Fibroblast of skin of scalp (primary cell): ENCODE results near the gene ADARB2.
A peak's percentile ranks its signal among the peaks of the same experiment; 100 is the strongest.
"Not testable (repeated sequence)": the region's sequence is repeated elsewhere in the genome, so short reads cannot be mapped to it uniquely, and the experiment has no call there.

Source experiments
- DNase-seq: peaks from one replicate; pipeline ENCODE4 v3.0.0-alpha.2; 2013

Gene ADARB2

DNA sequence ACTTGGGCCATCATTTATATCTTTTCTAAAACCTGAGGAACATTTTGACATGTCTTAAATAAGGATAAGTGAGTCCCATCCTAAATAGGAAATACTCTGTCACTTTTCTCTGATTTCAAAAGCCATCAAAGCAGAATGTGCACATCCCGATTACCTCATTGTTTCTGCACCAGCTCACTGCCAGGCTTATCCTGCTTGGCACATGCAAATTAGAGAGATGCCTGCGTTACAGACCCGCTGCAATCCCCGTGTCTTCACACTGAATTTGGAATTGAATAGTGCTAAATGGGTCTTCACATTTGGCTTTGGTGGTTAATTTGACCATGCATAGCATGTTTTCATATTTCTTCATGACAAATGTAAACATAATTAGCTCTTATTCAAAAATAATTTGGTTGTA, 401.7 kb downstream of the ADARB2 start:
- no peak for DNase-seq

DNA sequence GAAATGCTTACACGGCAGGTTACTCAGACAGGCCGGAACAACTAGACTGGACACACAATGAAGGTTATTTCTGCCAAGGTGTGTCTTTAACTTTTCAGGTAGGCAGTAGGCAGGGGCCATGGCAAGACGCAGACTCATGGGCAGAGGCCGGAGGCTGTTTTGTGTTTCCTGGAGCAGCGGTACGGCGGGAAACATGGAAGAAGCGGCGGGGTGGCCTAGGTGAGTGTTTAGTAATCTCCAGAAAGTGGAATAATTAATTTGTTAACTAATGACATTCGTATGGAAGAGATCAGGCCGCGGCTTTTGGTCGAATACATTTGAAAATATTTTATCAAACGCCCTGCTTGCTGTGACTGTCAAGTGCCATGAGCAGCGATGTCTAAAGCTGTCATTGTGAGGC, 403.3 kb downstream of the ADARB2 start:
- no peak for DNase-seq

DNA sequence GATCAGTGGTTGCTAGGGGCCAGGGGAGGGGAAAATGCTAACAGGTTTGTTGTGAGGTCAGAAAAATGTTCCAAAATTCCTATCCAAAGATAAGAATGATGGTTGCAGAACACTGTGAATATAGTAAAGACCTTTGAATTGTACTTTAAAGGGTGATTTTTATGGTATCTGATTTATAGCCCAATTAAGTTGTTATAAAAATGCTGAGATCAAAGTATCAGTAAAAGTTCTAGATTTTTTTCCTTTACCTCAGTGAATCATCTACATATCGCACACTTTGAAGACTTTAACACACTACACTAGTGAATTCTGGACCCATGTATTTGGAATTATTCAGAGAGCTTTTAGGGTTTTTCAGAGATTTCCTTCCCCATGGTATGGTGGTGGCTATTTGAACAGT, 405.8 kb downstream of the ADARB2 start:
- DNase-seq = no peak

DNA sequence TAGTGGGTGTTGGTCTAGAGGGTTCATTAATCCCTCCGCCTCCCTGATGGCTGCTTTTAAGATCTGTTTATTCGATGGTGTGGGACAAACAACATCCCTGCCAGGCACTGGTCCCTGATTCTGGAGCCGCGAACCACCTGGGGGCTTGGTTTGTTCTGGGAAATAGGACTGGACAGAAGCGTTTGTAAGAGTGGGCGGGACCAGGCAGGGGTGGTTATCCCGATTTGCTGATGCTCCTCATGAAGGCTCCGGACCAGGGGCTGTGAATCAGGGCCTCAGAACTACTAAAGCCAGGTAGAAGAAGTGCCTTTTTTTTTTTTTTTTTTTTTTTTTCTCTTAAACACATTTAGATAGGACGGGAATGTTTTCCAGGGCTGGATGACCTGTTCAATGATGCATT, 407.7 kb downstream of the ADARB2 start:
- no peak for DNase-seq

DNA sequence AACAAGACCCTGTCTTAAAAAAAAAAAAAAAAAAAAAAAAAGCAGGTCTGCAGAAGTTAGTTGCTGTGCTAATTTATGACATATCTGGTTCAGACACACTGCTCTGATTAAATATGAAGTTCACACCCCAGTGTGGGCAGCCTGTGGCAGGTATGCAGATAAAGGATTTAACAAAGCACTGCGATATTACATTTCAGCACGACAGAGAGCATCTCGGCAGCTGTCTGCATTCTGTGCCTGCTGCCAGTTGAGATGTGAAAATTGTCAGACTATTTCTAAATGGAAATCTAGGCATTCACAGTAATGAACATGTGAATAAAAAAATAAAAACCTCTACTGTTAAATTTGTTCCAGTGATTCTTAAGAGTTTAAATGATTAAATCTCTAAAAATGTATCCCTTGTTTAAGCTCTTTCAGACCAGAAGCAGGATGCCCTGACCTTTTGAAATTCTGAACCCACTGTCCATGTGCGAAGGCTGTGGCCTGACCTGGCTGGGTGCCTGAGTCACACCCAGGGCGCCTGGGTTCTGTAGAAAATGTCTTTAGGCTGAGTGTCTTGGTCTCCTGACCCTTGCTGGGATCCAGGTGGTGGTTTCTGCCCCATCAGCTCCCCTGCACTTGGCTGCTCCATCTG, 408.2 kb downstream of the ADARB2 start:
- DNase-seq = no peak

DNA sequence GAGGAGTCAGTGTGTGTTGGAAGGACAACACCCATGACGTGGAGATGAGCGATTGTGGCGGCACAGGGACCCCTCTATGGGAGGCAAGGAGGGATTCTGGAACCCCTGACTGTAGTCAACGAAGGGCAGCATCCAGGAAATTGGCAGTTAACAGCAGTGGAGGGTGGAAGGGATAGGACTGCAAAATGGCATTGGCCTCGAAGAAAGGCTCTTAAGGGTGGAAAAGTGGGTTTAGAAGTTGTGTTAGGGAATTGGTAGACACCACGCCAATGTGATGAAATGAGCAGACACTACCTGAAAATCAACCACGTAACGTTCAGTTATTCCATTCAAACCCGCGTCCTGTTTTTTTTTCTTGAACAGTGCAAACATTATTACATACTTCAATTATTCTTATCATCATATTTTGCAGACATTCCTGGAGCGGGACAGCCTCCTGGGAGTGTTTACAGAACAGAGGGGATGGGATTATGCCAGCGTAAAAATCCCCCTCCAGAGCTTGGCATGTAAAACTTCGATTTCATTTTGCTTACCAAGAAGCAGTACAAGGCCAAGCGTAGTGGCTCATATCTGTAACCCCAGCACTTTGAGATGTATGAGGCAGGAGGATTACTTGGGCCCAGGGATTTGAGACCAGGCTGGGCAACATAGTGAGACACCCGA, 409.0 kb downstream of the ADARB2 start:
- DNase-seq = no peak

DNA sequence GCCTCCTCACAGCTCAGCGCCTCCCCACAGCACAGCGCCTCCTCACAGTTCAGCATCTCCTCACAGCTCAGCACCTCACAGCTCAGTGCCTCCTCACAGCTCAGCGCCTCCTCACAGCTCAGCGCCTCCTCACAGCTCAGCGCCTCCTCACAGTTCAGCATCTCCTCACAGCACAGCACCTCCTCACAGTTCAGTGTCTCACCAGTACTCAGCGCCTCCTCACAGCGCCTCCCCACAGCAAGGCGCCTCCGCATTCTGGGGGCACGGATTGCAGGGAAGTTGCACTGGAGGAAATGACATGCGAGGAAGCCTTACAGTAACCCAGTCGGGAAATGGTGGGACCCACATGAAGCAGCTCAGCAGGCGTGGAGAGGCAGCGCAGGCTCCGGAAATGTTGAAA, 409.6 kb downstream of the ADARB2 start:
- DNase-seq = no peak

DNA sequence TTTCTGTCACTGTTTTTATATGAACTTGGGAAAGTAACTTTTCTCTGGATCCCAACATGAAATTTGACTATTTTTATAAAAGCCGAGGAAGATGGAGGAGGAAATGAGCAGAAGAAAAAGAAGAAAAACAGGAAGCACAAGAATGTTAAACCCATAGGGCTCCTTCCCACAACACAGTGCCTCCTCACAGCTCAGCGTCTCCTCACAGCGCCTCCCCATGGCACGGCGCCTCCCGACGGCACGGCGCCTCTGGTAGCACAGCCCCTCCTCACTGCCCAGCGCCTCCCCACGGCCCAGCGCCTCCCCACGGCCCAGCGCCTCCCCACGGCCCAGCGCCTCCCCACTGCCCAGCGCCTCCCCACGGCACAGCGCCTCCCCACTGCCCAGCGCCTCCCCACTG, 410.8 kb downstream of the ADARB2 start:
- not testable (repeated sequence) for DNase-seq

DNA sequence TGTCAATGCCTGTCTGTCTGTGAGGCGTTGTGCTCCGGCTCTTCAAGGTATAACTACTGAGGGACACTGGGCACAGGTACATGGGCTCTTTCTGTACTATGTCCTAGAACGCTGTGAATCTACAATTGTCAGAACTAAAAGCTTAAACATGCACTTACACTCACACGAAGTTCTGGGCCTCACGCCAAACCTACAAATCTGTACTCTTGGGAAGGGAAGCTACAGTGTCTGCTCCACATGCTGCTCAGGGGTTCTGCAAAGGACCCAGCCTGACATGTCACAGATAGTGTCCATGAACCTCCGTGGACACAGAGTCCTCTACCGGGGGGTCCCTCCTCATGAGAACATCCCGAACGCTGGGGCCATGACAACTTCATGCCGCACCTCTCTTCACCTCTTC, 412.4 kb downstream of the ADARB2 start:
- peak; percentile 48 for DNase-seq

DNA sequence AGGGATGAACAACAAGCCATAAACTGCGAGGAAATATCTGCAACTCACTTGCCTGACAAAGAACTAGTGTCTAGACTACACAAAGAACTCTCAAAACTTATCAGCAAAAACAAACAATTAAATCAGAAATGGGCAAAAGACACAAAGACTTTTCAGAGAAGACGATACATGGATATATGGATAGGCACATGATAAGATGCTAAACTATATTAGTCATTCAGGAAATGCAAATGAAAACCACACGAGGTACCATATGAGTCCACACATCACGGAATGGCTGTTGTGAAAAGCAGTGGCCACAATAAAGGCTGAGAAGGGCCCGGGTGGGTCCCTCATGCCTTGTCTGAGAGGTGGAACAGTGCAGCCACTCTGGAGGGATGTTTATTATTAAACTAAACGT, 413.4 kb downstream of the ADARB2 start:
- peak; percentile 31 for DNase-seq

DNA sequence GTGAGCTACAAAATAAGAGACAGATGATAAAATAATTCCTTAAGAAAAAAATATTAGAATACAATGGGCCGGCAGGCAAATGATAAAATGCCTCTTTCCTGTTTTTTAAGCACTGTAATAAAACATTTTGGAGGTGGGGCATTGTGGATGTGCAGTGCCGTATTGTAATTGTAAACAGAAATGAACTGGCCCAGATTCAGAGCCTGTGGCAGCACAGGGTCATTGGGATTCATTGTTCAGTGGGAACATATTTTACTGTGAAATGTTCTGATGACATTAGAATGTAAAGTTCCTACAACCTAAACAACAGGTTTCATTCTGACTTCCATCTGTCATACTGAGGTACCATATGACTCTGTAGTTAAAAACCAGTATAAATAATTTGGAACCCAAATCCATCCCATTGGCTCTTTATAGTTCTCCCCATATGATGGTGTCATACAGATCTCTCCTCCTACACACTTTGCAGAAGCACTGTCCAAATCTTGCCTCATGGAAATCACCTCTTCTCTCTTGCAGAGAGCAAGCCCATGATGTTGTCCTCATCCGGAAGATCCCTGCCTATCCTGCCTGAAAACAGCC, 416.5 kb downstream of the ADARB2 start:
- DNase-seq = no peak

DNA sequence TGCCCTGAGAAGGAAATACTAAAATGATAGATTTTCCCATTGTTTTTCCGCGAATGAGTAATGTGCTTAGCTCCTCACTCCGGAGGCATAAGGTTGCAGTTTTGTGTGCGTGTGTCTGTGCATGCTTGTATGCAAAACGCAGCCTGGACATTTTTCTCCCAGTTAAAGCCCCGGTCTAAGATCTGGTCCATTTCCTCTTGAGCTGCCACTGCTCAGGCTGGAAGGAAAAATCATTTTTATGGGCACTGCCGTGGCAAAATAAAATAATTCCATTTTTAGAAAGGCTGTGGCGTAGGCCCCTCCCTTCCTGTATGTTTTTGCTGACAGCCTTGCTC, 420.5 kb downstream of the ADARB2 start:
- peak; percentile 30 for DNase-seq

DNA sequence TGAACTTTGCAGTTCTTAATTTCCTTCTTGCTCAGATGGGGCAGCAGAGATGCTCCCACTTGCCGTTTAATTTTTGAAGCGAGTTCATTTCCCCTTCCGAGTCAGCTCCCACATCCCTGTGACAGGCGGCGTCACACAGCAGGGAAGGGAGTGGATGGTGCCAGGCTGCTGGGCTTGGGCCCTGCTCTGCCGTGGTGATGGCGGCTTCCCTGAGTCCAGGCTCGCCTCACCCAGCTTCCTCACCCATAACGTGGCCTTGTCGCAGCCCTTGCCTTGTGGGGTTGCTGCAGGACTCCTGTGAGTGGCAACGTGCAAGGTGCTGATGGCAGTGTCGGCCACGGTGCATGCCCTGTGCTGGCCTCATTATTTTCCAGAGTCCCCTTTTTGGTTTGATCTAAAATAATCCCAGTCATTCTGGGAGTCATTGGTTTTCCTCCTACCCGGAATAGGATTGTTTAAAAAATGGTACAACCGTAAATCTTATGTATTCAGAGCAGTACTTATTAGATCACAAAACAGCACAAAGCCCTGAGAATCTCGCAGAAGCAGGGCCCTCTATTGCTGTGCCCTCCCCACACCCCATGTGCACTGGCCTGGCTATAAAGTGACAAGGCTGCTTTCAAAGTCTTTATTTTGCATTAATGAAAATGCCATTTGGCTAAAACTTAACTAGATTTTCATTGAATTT, 421.1 kb downstream of the ADARB2 start:
- no peak for DNase-seq

DNA sequence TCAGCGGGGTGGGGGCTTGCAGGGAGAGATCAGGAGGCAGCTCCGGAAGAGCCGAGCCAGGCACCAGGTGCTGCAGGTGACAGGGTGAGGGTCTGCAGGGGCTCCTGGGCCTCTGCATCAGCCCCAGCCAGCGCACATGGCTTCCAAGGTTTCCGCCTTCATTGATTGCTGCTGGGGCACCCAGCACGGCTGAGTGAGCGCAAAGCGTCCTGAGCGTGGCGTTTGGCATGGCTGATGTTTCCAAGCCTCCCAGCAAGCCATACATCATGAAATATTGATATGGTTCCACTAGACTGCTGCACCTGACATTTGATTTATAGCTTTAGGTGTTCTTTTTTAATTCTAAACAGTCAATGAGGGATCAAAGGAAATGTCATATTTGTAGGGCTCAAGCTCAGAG, 422.1 kb downstream of the ADARB2 start:
- no peak for DNase-seq

DNA sequence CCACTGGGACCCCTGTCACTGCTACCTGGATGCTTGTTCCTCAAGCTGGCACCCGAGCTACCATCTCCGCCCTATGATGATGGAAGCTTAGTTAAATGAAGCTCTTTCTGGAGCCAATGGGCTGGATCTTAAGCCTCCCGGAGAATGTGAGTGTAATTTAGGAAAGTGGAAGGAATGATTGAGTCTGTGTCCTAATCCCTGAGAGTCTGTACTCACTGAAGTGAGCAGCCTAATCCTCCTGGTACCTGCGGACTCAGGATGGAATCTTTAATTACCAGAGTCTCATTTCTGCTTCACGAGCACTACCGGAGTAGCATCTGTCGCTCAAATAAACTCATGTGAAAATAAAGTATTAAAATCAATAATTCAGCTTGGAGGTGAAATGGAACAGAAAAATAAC, 425.6 kb downstream of the ADARB2 start:
- DNase-seq = no peak

DNA sequence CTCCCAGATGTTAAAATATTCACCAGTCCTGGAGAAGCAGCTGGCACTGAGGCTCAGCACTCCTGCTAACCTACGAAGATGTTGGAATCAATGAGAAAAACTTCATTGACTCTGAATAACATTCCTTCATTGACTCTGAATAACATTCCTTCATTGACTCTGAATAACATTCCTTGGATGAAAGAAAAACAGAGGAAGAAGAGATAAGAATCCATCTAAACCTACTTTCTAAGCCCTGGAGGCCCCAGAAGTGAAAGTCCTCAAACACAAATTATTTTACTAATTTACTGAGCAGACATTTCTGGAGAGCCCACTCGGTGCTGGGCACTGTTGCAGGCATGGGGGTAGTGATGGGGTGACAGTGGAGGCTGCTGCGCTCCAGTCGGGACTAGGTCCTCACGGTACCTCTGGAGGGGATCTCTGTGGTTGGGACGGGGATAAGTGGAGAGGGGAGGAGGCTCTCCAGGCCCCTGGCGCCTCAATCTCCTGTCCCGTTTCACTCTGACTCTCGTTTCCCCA, 427.0 kb downstream of the ADARB2 start:
- peak; percentile 50 for DNase-seq

DNA sequence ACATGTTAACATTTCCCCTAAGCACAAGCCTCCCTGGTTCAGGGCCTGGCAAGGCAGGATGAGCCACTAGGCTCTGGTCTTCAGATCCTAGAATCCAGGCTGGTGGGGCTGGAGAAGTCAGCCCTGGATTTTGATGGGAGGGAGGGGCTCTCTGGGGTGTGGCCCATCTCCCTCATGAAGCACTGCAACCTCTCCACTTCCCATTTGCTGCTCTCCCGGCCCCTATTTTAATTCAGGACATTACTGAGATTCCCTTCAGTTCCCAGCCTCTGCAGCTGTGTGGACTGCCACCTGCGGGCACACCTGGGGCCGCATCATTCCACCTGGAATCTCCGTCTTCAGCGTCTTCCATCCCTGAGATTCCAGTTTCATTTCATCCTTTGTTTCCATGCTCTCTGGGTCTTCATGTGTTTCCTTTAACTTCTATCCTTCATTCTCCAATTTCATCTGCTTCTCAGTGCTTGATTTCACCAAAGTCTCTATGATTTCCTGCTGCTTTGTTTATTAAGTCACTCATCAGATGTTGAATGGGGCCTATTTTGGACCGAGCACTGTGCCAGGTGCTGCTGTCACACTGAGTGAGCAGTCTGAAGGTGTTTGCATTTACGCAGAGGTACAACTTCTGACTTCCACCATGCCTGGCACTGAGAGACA, 427.6 kb downstream of the ADARB2 start:
- DNase-seq = peak; percentile 25

DNA sequence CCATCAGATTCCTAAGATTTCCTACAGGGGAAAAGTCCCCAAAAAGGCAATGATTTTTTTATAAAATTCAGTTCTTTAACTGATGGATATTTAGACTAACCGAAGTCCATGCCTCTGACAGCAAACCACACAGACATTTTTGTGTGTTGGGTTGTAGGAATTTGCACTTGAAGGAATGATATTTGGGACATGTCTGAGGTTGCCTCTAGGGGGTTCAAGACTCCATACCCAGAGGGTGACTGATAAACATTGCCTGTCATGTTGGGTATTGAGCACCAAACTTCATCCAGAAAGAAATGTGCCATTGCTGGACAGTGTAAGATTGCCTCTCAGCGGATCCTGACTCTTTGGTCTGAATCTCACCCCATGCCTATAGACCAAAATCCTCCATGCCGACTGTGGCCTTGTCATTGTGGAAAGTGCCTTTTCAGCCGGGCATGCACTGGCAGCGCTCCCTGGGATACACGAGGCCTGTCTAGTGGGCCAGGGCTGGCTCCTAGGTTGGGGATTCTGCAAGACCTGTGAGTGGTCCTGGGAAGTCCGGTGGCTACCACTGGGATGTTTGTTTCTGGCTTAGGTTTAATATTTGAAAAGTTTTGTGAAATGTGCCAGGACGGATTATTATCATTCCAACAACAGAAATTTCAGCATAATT, 428.2 kb downstream of the ADARB2 start:
- DNase-seq = peak; percentile 95

DNA sequence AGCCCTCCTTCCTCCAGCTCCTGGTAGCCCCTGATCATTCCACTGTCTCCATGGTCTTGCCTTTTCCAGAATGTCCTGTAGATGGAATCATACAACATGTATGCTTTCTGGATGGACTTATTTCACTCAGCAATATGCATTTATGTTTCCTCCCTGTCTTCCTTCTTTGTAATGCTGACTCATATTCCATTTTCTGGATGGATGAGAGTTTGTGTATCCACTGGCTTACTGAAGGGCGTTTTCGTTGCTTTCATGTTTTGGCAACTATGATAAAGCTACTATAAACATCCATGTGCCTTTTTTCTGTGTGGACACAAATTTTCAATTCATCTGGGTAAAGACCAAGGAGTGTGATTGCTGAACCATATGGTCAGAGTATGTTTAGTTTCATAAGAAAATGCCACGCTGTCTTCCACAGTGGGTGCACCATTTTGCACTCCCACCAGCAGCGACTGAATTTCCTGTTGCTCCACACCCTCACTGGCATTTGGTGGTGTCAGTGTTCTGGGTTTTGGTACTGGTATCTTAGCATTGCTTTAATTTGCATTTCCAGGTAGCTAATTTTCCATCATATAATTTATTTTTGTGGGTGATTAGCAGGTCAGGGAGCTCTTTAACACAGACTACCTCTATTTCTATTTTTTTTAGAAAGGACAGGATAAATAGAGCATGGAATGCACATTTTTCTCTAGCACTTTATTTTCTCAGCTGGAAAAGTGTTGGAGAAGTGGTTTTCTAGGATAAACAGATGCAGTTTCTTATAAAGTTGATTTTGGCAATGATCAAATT, 429.0 kb downstream of the ADARB2 start:
- peak; percentile 78 for DNase-seq

DNA sequence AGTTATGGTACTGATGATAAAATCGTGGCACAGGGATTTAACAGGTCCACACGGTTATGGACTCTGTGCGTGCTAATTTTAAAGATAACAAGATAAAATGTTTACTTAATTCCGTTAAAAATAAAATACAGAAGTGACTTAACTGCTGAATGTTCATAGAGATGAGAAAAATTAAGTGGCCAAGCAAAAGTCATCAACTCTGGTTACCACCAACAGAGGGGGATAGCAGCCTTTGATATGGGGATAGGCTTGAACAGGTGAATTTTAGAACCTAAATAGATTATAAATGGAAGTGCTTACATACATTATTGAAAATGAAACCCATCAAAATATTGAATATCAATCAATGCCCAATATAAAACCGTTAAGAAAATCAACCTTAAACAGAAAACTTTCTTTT, 436.2 kb downstream of the ADARB2 start:
- no peak for DNase-seq

DNA sequence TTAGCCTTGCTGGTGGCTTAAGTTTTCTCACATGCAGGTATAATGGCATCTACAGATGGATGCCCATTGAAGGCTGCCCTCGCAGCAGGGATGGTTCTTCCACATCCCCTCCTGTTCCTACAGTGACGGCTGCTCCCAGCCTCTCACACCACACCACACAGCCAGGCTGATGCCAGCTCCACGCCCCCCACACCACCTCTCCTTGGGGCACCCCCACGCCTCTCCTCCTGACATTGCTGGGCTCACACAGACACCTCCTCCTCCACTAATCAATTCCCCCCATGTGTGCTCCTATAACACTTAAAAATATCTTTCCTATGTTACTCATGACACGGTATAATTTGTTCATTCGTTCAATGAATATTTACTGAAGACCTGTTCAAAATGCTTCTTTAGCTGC, 437.1 kb downstream of the ADARB2 start:
- DNase-seq = no peak
